CD4-positive, alpha-beta T cell (primary cell): Measurements from ENCODE around the gene OLFM2. TPM values are rescaled to one million over a fixed set of nuclear protein-coding genes. Genes with fewer than 3 reads are reported as not detected.

Experiments
- ATAC-seq: fragments of 200-7000 bp; cut with Tn5 transposase; one replicate; pipeline ENCODE4 v1.10.0; 2022; ENCODE audit warnings: mild to moderate bottlenecking; ENCODE audit not compliant: poor library complexity
- CTCF ChIA-PET: fragments of 350-600 bp; sonication (Branson Sonifier 250); formaldehyde crosslinking; loops from one replicate; lab custom pipeline; 2021; ENCODE audit warnings: antibody characterized with exemption, inconsistent platforms; lab: Charles Lee
- POLR2A ChIA-PET: fragments of 350-600 bp; sonication (Branson Sonifier 250); formaldehyde crosslinking; loops from one replicate; lab custom pipeline; 2021; ENCODE audit warnings: antibody characterized with exemption, inconsistent platforms; lab: Charles Lee
- DNase-seq, 14 experiments: peaks; one replicate each; pipeline ENCODE4 v3.0.0-alpha.2; 2013 to 2020; ENCODE audit warnings: mixed read lengths in 2 of 14
- H3K27ac ChIP-seq, 2 donors: one replicate each; pipeline versions ENCODE4 v1.5.1 to v1.7.0; 2013; ENCODE audit warnings: low read length in 2 of 2, low read depth in 1 of 2, mild to moderate bottlenecking in 1 of 2
- H3K27me3 ChIP-seq, 2 experiments: 1 replicate in 1 of 2; 2 replicates in 1 of 2; pipeline versions ENCODE4 v1.6.1 to v1.7.0; 2013; ENCODE audit warnings: low read length in 2 of 2, control low read depth in 1 of 2, mild to moderate bottlenecking in 1 of 2, moderate library complexity in 1 of 2; ENCODE audit not compliant: insufficient read depth in 2 of 2, control insufficient read depth in 1 of 2
- H3K36me3 ChIP-seq: one replicate; pipeline ENCODE4 v1.6.1; 2013; ENCODE audit warnings: low read length, control low read depth; ENCODE audit not compliant: insufficient read depth
- H3K4me1 ChIP-seq: one replicate; pipeline ENCODE4 v1.6.1; 2013; ENCODE audit warnings: low read length, control low read depth; ENCODE audit not compliant: insufficient read depth
- H3K4me3 ChIP-seq: one replicate; pipeline ENCODE4 v1.5.1; 2013; ENCODE audit warnings: mild to moderate bottlenecking, low read length, moderate library complexity
- H3K9me3 ChIP-seq, 2 experiments: 1 replicate in 1 of 2; 2 replicates in 1 of 2; pipeline versions ENCODE4 v1.6.1 to v1.7.0; 2013; ENCODE audit warnings: low read length in 2 of 2, mild to moderate bottlenecking in 2 of 2, control low read depth in 1 of 2, moderate library complexity in 1 of 2; ENCODE audit not compliant: control insufficient read depth in 1 of 2, insufficient read depth in 1 of 2
- H3K27ac Mint-ChIP-seq: one replicate; pipeline ENCODE4 v1.8.0; 2020; ENCODE audit warnings: mixed read lengths
- H3K27me3 Mint-ChIP-seq: one replicate; pipeline ENCODE4 v1.8.0; 2021; ENCODE audit warnings: mixed read lengths
- H3K36me3 Mint-ChIP-seq: one replicate; pipeline ENCODE4 v1.8.0; 2021; ENCODE audit warnings: low read depth, mixed read lengths
- H3K4me1 Mint-ChIP-seq: one replicate; pipeline ENCODE4 v1.8.0; 2021; ENCODE audit warnings: low read depth, mixed read lengths
- H3K4me3 Mint-ChIP-seq: one replicate; pipeline ENCODE4 v1.8.0; 2020; ENCODE audit warnings: mild to moderate bottlenecking, mixed read lengths
- H3K9me3 Mint-ChIP-seq: one replicate; pipeline ENCODE4 v1.8.0; 2020; ENCODE audit warnings: mixed read lengths
- CTCF ChIP-seq: fragments of 200-600 bp; IDR thresholded peaks from one replicate; pipeline ENCODE4 v1.8.0; 2022; ENCODE audit warnings: antibody characterized with exemption, mild to moderate bottlenecking
- intact Hi-C, 2 experiments: fragments of 100-400 bp; cut with DNase I in 1 of 2; cut with micrococcal nuclease in 1 of 2; formaldehyde crosslinking; loops; one replicate each; pipeline versions ENCODE4 v1.15.1 to v1.9.0; 2023 to 2025; cut with DNase I, micrococcal nuclease
- total RNA-seq, 174 experiments: library from RNA in 2 of 174; stranded (reverse) in 2 of 174; gene quantifications; one replicate each; pipeline ENCODE4 v1.2.3 and lab custom pipeline; 2021 to 2026

OLFM2 gene
- total RNA-seq, 2 experiments from 2014 or later = 4.1 to 4.8 TPM

GRCh38 chr19:9945319-9945966, 9.1 kb upstream of the OLFM2 start:
- ChIA-PET CTCF (no interaction called here), POLR2A (no interaction called here)
- Histone ChIP-seq H3K27me3 (peaks cover 3 to 15% of the 10 kb centered on the region in 2 experiments), H3K27ac (no peak overlapping the region), H3K36me3 (no peaks in the 10 kb centered on the region), H3K4me1 (no peaks in the 10 kb centered on the region), H3K4me3 (no peak overlapping the region), H3K9me3 (peaks cover 12 to 15% of the 10 kb centered on the region in 2 experiments)
- DNase-seq (no peak), ATAC-seq (no peak)
- intact Hi-C loops = no loop called here
- no peaks in the 10 kb centered on the region for H3K36me3 Mint-ChIP-seq
- no peak for TF ChIP-seq CTCF
- peaks cover 41% of the 10 kb centered on the region for H3K27me3 Mint-ChIP-seq
- H3K27ac Mint-ChIP-seq = no peak overlapping the region
- H3K9me3 Mint-ChIP-seq = peaks cover 2% of the 10 kb centered on the region
- no peak overlapping the region for H3K4me3 Mint-ChIP-seq
- no peaks in the 10 kb centered on the region for H3K4me1 Mint-ChIP-seq

- ChIA-PET CTCF (no interaction called here), POLR2A (no interaction called here)
- no peaks in the 10 kb centered on the region for H3K4me1 ChIP-seq
- no peak for DNase-seq
- peaks cover 12 to 15% of the 10 kb centered on the region in 2 experiments for H3K9me3 ChIP-seq
- H3K4me1 Mint-ChIP-seq = no peaks in the 10 kb centered on the region
- no peak overlapping the region for H3K27ac Mint-ChIP-seq
- no peak for TF ChIP-seq CTCF
- H3K9me3 Mint-ChIP-seq = peaks cover 2% of the 10 kb centered on the region
- ATAC-seq = no peak
- no peaks in the 10 kb centered on the region for H3K36me3 ChIP-seq
- peaks cover 48% of the 10 kb centered on the region for H3K27me3 Mint-ChIP-seq
- no peak overlapping the region for H3K4me3 Mint-ChIP-seq
- peaks cover 10 to 15% of the 10 kb centered on the region in 2 experiments for H3K27me3 ChIP-seq
- no peak overlapping the region for H3K4me3 ChIP-seq
- H3K36me3 Mint-ChIP-seq = no peaks in the 10 kb centered on the region
- intact Hi-C loops = no loop called here
- H3K27ac ChIP-seq = no peak overlapping the region
These were observed 7.4 kb upstream of the OLFM2 start for GRCh38 chr19:9943744-9944143.

GRCh38 chr19:9941671-9942070, 5.4 kb upstream of the OLFM2 start:
- H3K36me3 Mint-ChIP-seq = no peaks in the 10 kb centered on the region
- H3K27ac Mint-ChIP-seq = no peak overlapping the region
- POLR2A ChIA-PET = no interaction called here
- peaks cover 24 to 25% of the 10 kb centered on the region in 2 experiments for H3K27me3 ChIP-seq
- TF ChIP-seq CTCF = no peak
- ATAC-seq (no peak), DNase-seq (no peak)
- no peak overlapping the region for H3K4me3 Mint-ChIP-seq
- peaks cover 4% of the 10 kb centered on the region for H3K4me1 ChIP-seq
- intact Hi-C loops = no loop called here
- H3K27me3 Mint-ChIP-seq = peaks cover 58% of the 10 kb centered on the region
- peaks cover 6% of the 10 kb centered on the region for H3K4me1 Mint-ChIP-seq
- peaks cover 2% of the 10 kb centered on the region for H3K9me3 Mint-ChIP-seq
- H3K9me3 ChIP-seq = peaks cover 12 to 15% of the 10 kb centered on the region in 2 experiments
- no peak overlapping the region for H3K4me3 ChIP-seq
- CTCF ChIA-PET = no interaction called here
- no peaks in the 10 kb centered on the region for H3K36me3 ChIP-seq
- H3K27ac ChIP-seq = no peak overlapping the region
